Smooth muscle cell (in vitro differentiated cells): Measurements from ENCODE around the gene MAD1L1. TPM values are rescaled to one million over a fixed set of nuclear protein-coding genes. Genes with fewer than 3 reads are reported as not detected.

Experiments used
- DNase-seq: peaks from one replicate; lab custom pipeline; 2025; ENCODE audit not compliant: unreplicated experiment; lab: John Stamatoyannopoulos, UW
- H2AFZ ChIP-seq: fragments of 200-600 bp; sonication (generic); 2 replicates; pipeline ENCODE4 v1.6.0; 2016; ENCODE audit warnings: antibody characterized with exemption, low read depth, mild to moderate bottlenecking
- H3F3A ChIP-seq: fragments of 200-600 bp; sonication (generic); 2 replicates; pipeline ENCODE4 v1.6.0; 2017; ENCODE audit warnings: antibody characterized with exemption, low read depth
- H3K27ac ChIP-seq: fragments of 200-600 bp; sonication (generic); 2 replicates; pipeline ENCODE4 v1.5.1; 2016; ENCODE audit warnings: low read depth, mild to moderate bottlenecking
- H3K27me3 ChIP-seq: fragments of 200-600 bp; sonication (generic); 2 replicates; pipeline ENCODE4 v1.6.1; 2016; ENCODE audit warnings: low read depth, mild to moderate bottlenecking
- H3K36me3 ChIP-seq: fragments of 200-600 bp; sonication (generic); 2 replicates; pipeline ENCODE4 v1.5.1; 2016; ENCODE audit warnings: low read depth
- H3K4me1 ChIP-seq: fragments of 200-600 bp; sonication (generic); 2 replicates; pipeline ENCODE4 v1.5.1; 2016; ENCODE audit warnings: low read depth
- H3K4me2 ChIP-seq: fragments of 200-600 bp; sonication (generic); 2 replicates; pipeline ENCODE4 v1.6.0; 2016; ENCODE audit warnings: mild to moderate bottlenecking
- H3K4me3 ChIP-seq: fragments of 200-600 bp; sonication (generic); 2 replicates; pipeline ENCODE4 v1.5.1; 2016; ENCODE audit warnings: mild to moderate bottlenecking
- H3K79me2 ChIP-seq: fragments of 200-600 bp; sonication (generic); 2 replicates; pipeline ENCODE4 v1.6.0; 2016; ENCODE audit warnings: low read depth, mild to moderate bottlenecking
- H3K9ac ChIP-seq: fragments of 200-600 bp; sonication (generic); 2 replicates; pipeline ENCODE4 v1.6.0; 2016; ENCODE audit warnings: low read depth
- H3K9me3 ChIP-seq: fragments of 200-600 bp; sonication (generic); replicated peaks from 2 replicates; pipeline ENCODE4 v1.5.1; 2016; ENCODE audit warnings: low read depth
- H4K20me1 ChIP-seq: fragments of 200-600 bp; sonication (generic); 2 replicates; pipeline ENCODE4 v1.6.0; 2016; ENCODE audit warnings: low read depth
- CTCF ChIP-seq: fragments of 200-600 bp; sonication (generic); IDR thresholded peaks from 2 replicates; pipeline ENCODE4 v1.5.1; 2017; ENCODE audit warnings: borderline replicate concordance, mild to moderate bottlenecking, antibody characterized with exemption; ENCODE audit not compliant: insufficient read depth, poor library complexity, severe bottlenecking
- WGBS: methylation state at CpG from one replicate; pipeline ENCODE4 v1.1.7; 2016; ENCODE audit warnings: low lambda C conversion rate; 5-methylcytosine and 5-hydroxymethylcytosine counted together
- polyA plus RNA-seq: library from polyadenylated mRNA; unstranded; fragments of >200 nt; fragmentation: Nextera tagmentation; extraction: Ambion mirVana; gene quantifications from 2 replicates; pipeline ENCODE4 v1.2.1, GENCODE V29; 2016
- total RNA-seq: library from RNA; depleted of rRNA; stranded (reverse); fragments of >200 nt; gene quantifications from 2 replicates; pipeline ENCODE4 v1.2.3, GENCODE V29; 2014

Gene MAD1L1
- total and polyA plus RNA-seq, 2 experiments from 2014 or later = 33.4 to 60.7 TPM

DNA sequence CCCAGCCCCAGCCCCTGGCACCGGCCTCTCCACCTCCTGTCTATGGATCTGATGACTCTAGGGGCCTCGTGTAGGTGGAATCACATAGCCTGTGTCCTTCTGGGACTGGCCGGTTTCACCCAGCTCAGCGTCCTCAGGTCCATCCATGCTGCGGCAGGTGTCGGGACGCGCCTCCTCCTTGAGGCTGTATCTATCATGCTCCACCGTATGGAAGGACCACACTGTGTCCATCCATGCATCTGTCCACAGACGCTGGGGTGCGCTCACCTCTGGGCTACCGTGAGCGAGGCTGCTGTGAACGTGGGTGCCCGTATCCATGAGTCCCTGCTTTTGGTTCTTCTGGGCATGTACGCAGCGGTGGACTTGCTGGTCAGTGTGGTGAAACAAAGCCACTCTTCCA lies 281.1 kb downstream of the MAD1L1 start:
- H3K9ac ChIP-seq = no peak overlapping the region
- no peaks in the 10 kb centered on the region for H3F3A ChIP-seq
- no peak overlapping the region for H3K4me2 ChIP-seq
- no peak for DNase-seq
- H3K27ac ChIP-seq = no peak overlapping the region
- no peak overlapping the region for H2AFZ ChIP-seq
- no peaks in the 10 kb centered on the region for H3K4me1 ChIP-seq
- TF ChIP-seq CTCF = no peak
- no peaks in the 10 kb centered on the region for H4K20me1 ChIP-seq
- no peaks in the 10 kb centered on the region for H3K9me3 ChIP-seq
- no peaks in the 10 kb centered on the region for H3K27me3 ChIP-seq
- H3K79me2 ChIP-seq = no peaks in the 10 kb centered on the region
- WGBS = 92% methylated on average over 17 of the region's 17 CpGs
- H3K36me3 ChIP-seq = no peaks in the 10 kb centered on the region
- no peak overlapping the region for H3K4me3 ChIP-seq

- no peaks in the 10 kb centered on the region for H3K36me3 ChIP-seq
- no peaks in the 10 kb centered on the region for H3K4me1 ChIP-seq
- no peak for TF ChIP-seq CTCF
- no peaks in the 10 kb centered on the region for H3K79me2 ChIP-seq
- H2AFZ ChIP-seq = no peak overlapping the region
- H3F3A ChIP-seq = no peaks in the 10 kb centered on the region
- DNase-seq = no peak
- H3K9ac ChIP-seq = no peak overlapping the region
- H3K4me3 ChIP-seq = no peak overlapping the region
- WGBS = 95% methylated on average over 10 of the region's 10 CpGs
- no peak overlapping the region for H3K27ac ChIP-seq
- H3K9me3 ChIP-seq = no peaks in the 10 kb centered on the region
- no peaks in the 10 kb centered on the region for H3K27me3 ChIP-seq
- no peaks in the 10 kb centered on the region for H4K20me1 ChIP-seq
- H3K4me2 ChIP-seq = no peak overlapping the region
Observed at GRCh38 chr7:1951159-1951536, 281.6 kb downstream of the MAD1L1 start.

DNA sequence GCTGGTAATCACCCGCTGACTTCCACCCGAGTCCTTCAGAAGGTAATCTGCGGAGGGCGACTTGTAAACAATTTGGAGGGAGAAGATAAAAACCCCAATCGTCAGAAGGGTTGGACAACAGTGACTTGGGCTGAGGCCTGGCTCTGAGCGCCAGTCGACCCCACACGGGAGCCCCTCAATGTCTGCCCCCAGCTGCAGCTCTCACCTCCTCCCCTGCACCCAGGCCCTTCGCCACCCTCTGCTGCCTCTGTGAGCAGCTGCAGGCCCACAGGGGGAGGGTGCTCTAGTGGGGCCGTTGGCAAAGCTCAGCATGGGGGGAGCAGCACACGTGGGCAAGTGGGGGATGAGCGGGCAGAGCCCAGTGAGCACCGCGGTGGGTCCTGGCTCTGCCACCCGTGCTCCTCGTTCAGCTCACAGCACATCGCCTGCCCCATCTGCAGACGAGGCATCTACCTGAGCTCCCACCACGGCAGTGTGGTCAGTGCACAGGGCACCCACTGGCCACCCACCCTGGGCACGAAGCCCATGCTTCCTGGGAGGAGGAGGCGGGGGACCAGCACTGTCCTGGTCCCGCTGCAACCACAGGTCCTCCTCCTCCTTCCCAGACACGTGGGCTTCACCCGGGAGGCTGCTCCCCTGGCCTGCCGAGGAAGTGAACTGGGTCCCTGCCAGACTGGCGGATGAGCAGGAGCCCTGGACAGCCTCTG lies 282.1 kb downstream of the MAD1L1 start:
- no peak for TF ChIP-seq CTCF
- Histone ChIP-seq H3F3A (no peaks in the 10 kb centered on the region), H3K4me2 (no peak overlapping the region), H3K36me3 (no peaks in the 10 kb centered on the region), H3K4me1 (no peaks in the 10 kb centered on the region), H3K27me3 (no peaks in the 10 kb centered on the region), H3K79me2 (no peaks in the 10 kb centered on the region), H3K27ac (no peak overlapping the region), H3K9ac (no peak overlapping the region), H3K4me3 (no peak overlapping the region), H3K9me3 (no peaks in the 10 kb centered on the region), H4K20me1 (no peaks in the 10 kb centered on the region), H2AFZ (no peak overlapping the region)
- WGBS = 96% methylated on average over 26 of the region's 26 CpGs
- no peak for DNase-seq

DNA sequence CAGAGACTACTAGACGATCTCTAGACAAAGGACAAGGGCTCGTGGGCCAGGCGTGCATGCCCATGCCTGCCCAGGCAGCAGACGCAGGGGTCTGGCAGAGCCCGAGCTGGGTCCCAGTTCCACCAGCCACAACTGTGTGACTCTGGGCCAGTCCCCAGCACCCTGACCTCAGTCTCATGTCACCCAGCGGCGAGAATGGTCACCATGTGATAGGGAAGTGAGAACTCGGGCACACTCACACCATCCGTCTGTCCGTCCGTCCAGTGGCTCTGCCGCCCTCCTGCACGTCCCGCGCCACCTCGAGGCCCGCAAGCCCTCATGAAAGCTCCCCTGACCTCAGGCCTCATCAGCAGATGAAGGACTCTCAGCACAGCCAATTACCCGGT lies 282.7 kb downstream of the MAD1L1 start:
- Histone ChIP-seq H2AFZ (no peak overlapping the region), H3K27ac (no peak overlapping the region), H3K4me2 (no peak overlapping the region), H3K9ac (no peak overlapping the region), H3K79me2 (no peaks in the 10 kb centered on the region), H3K36me3 (no peaks in the 10 kb centered on the region), H3F3A (no peaks in the 10 kb centered on the region), H3K4me1 (no peaks in the 10 kb centered on the region), H3K4me3 (no peak overlapping the region), H3K9me3 (no peaks in the 10 kb centered on the region), H3K27me3 (no peaks in the 10 kb centered on the region), H4K20me1 (no peaks in the 10 kb centered on the region)
- WGBS = 96% methylated on average over 18 of the region's 18 CpGs
- TF ChIP-seq CTCF = no peak
- DNase-seq = no peak
